Measurements from ENCODE around the gene HABP4.

The HABP4 gene

DNA sequence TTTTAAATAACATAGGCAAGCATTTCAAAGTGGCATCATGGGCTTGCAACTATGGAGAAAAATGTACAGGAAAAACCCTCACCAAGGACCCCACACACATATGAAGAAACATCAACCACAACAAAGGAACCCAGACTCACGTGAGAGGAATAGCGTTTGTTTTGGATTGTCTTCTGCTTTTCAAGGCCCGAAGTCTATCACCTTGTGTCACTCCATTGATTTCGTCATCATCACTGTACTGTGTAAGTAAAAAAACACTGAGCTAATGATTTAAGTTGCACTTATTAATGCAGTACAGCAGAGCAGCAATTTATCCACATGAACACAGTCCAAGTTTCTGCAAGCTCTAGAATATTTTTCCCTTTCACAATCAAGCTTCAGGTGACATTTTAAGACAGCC lies 72.4 kb downstream of the HABP4 start:
- no peak for DNase-seq (ENCODE audit: low spot score)

DNA sequence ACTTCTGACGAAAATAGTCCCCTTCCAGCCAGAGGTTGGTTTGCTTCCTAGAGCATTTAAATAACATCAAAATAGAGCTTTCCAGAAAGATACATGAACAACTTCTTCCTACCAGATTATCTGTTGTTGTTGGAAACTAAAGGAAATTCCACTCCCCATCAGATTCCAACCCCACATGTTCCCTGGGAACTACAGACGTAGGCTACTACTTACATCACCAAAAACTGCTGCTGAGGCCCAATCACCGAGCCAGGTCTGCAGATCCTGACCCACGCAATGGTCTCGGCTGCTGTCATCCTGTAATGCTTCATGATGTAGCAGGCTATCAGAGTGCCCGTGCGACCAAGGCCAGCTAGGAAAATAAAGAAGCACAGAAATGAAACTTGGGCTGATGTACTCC lies 73.4 kb downstream of the HABP4 start:
- no peak for DNase-seq (ENCODE audit: low spot score)

DNA sequence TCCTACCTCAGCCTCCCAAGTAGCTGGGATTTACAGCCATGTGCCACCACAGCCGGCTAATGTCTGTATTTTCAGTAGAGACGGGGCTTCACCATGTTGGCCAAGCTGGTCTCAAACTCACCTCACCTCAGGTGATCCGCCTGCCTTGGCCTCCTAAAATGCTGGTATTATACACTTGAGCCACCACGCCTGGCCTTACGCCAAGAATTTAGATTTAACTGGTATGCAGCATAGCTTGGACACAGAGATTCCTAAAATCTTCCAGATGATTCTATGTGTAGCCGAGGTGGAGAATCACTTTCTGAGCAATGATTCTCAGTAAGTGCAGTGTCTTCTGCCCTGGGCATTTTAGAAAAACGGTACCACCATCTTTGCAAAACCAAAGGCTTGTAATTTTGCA lies 74.1 kb downstream of the HABP4 start:
- no peak for DNase-seq (ENCODE audit: low spot score)

DNA sequence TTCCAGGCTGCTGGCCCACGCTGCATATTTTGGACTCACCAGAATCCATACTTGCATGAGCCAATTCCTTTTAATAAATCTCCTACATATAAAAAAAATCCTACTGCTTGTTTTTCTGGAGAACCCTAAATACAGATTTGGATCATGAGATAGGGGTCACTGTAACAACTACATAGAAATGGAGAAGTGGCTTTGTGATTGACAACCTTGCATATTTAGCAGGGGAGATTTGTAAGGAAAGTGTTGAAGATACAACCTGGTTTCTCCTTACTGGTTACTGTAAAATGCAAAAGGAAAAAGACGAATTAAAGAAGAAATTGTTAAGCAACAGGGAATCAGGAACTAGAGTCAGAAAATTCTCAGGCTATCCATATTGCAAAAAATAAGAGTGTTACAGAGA lies 74.8 kb downstream of the HABP4 start:
- no peak for DNase-seq (ENCODE audit: low spot score)

DNA sequence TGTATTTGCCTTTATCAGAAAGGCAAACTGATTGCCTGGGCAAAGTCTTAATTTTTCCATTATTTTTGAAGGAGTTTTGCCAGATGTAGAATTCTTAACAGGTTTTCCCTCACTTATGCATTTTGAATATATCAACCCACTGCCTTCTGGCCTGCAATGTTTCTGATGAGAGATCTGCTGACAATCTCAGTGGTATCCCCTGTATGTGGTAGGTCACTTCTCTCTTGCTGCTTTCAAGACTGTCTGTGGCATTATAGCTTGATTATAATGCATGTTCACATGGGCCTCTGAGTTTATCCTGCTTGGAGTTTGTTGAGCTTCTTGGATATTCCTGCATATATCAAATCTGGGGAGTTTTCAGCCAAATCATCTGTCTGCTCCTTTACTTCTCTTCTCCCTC lies 82.2 kb downstream of the HABP4 start:
- DNase-seq (ENCODE audit: low spot score) = no peak

DNA sequence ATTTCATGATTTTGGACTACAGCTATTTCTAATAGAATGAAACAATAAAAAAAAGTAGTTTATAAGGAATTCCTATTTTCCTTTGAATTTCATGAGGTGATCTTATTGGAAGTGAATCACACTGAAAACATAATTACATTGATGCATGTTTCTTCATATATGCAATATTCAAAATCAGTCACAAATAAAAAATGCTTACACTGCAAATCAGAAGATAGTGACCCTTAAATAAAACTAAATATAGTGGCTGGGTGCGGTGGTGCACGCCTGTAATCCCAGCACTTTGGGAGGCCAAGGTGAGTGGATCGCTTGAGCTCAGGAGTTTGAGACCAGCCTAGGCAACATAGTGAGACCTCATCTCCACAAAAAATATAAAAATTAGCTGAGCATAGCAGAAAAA lies 90.1 kb downstream of the HABP4 start:
- DNase-seq (ENCODE audit: low spot score) = no peak

Measured in RKO (cell line).